OCI-LY1 (cell line): ENCODE measurements around the gene CNTN2.

Source experiments
- H2AFZ ChIP-seq: fragments of 200-600 bp; sonication (generic), shearing (Covaris generic); 2 replicates; pipeline ENCODE4 v1.6.0; 2014; ENCODE audit warnings: antibody characterized with exemption, mild to moderate bottlenecking, low read length
- H3F3A ChIP-seq: fragments of 200-600 bp; sonication (generic), shearing (Covaris generic); 2 replicates; pipeline ENCODE4 v1.6.0; 2014; ENCODE audit warnings: mild to moderate bottlenecking, antibody characterized with exemption, low read length, moderate library complexity; ENCODE audit not compliant: insufficient read depth
- H3K27ac ChIP-seq: fragments of 200-600 bp; sonication (generic); 2 replicates; pipeline ENCODE4 v1.5.1; 2014; ENCODE audit warnings: low read length, mixed run types, mild to moderate bottlenecking, low read depth; ENCODE audit not compliant: poor library complexity, severe bottlenecking
- H3K27me3 ChIP-seq: fragments of 200-600 bp; sonication (generic); 2 replicates; pipeline ENCODE4 v1.6.0; 2014; ENCODE audit warnings: antibody characterized with exemption, mild to moderate bottlenecking, low read length, moderate library complexity; ENCODE audit not compliant: insufficient read depth
- H3K36me3 ChIP-seq: fragments of 200-600 bp; sonication (generic); 2 replicates; pipeline ENCODE4 v1.6.1; 2014; ENCODE audit warnings: mild to moderate bottlenecking, antibody characterized with exemption, low read length, moderate library complexity, mixed read lengths; ENCODE audit not compliant: insufficient read depth
- H3K4me1 ChIP-seq: fragments of 200-600 bp; sonication (generic); 2 replicates; pipeline ENCODE4 v1.5.1; 2014; ENCODE audit warnings: mild to moderate bottlenecking, low read length, moderate library complexity; ENCODE audit not compliant: insufficient read depth, severe bottlenecking
- H3K4me2 ChIP-seq: fragments of 200-600 bp; sonication (generic), shearing (Covaris generic); 2 replicates; pipeline ENCODE4 v1.6.1; 2014; ENCODE audit warnings: low read length
- H3K4me3 ChIP-seq: fragments of 200-600 bp; sonication (generic); 2 replicates; pipeline ENCODE4 v1.5.1; 2014; ENCODE audit warnings: low read length, low read depth, mild to moderate bottlenecking, mixed read lengths; ENCODE audit not compliant: poor library complexity, severe bottlenecking
- H3K79me2 ChIP-seq: fragments of 200-600 bp; shearing (Covaris generic); 2 replicates; pipeline ENCODE4 v1.6.1; 2016; ENCODE audit warnings: mixed run types, low read length, mixed read lengths; ENCODE audit not compliant: insufficient read depth
- H3K9ac ChIP-seq: fragments of 200-600 bp; sonication (generic), shearing (Covaris generic); 2 replicates; pipeline ENCODE4 v1.6.1; 2014; ENCODE audit warnings: mild to moderate bottlenecking, low read length, mixed read lengths
- H3K9me2 ChIP-seq: fragments of 200-600 bp; sonication (generic), shearing (Covaris generic); 2 replicates; pipeline ENCODE4 v1.6.1; 2014; ENCODE audit warnings: low read depth, mild to moderate bottlenecking, low read length, mixed read lengths
- H3K9me3 ChIP-seq: fragments of 200-600 bp; shearing (Covaris generic); 2 replicates; pipeline ENCODE4 v1.6.1; 2014; ENCODE audit warnings: low read length, mixed read lengths
- H4K20me1 ChIP-seq: fragments of 200-600 bp; sonication (generic), shearing (Covaris generic); 2 replicates; pipeline ENCODE4 v1.6.0; 2016; ENCODE audit warnings: mild to moderate bottlenecking, low read length; ENCODE audit not compliant: insufficient read depth
- CTCF ChIP-seq: fragments of 200-600 bp; sonication (generic), shearing (Covaris generic); IDR thresholded peaks from 2 replicates; pipeline ENCODE4 v1.5.1; 2017; ENCODE audit warnings: mild to moderate bottlenecking, antibody characterized with exemption, low read length, moderate library complexity, mixed read lengths
- EZH2 ChIP-seq: fragments of 200-600 bp; sonication (generic), shearing (Covaris generic); IDR thresholded peaks from 2 replicates; pipeline ENCODE4 v1.8.0; 2017; ENCODE audit warnings: borderline replicate concordance, mixed run types, mild to moderate bottlenecking, antibody characterized with exemption, low read length, moderate library complexity, mixed read lengths

CNTN2 gene

GRCh38 chr1:205042911-205043806, at the start of gene CNTN2:
Gene CNTN2 (plus strand): TSS chr1:205043212. CDS start chr1:205053186, 9,974 bp downstream.
- Histone ChIP-seq H3K9me2 (no peaks in the 10 kb centered on the region), H2AFZ (no peak within 1 kb of the TSS), H3K4me3 (no peak within 1 kb of the TSS), H3K9me3 (no peaks in the 10 kb centered on the region), H3K9ac (no peak within 1 kb of the TSS), H3K79me2 (no peaks in the 10 kb centered on the region), H3K27me3 (peaks cover 5% of the 10 kb centered on the region; the same call in 1 of the 2 replicates), H4K20me1 (no peaks in the 10 kb centered on the region), H3K27ac (no peak within 1 kb of the TSS), H3F3A (no peaks in the 10 kb centered on the region), H3K4me1 (no peaks in the 10 kb centered on the region), H3K36me3 (no peaks in the 10 kb centered on the region), H3K4me2 (no peak within 1 kb of the TSS)
- TF ChIP-seq EZH2 (no peak), CTCF (no peak)

- Histone ChIP-seq H3K36me3 (no peaks in the 10 kb centered on the region), H3K9me3 (no peaks in the 10 kb centered on the region), H2AFZ (no peak overlapping the region), H3K4me3 (no peak overlapping the region), H4K20me1 (no peaks in the 10 kb centered on the region), H3K79me2 (no peaks in the 10 kb centered on the region), H3K4me2 (no peak overlapping the region), H3K27ac (no peak overlapping the region), H3K9ac (no peak overlapping the region), H3K9me2 (no peaks in the 10 kb centered on the region), H3K4me1 (no peaks in the 10 kb centered on the region), H3F3A (no peaks in the 10 kb centered on the region), H3K27me3 (0 out of 2 replicates have a peak, but pooled peaks cover 3% of the 10 kb centered on the region)
- TF ChIP-seq EZH2 = no peak
- no peak for TF ChIP-seq CTCF
Observed at GRCh38 chr1:204994086-204994862, 48.7 kb upstream of the CNTN2 start.

- no peaks in the 10 kb centered on the region for H3K9me2 ChIP-seq
- no peaks in the 10 kb centered on the region for H4K20me1 ChIP-seq
- no peaks in the 10 kb centered on the region for H3K36me3 ChIP-seq
- H2AFZ ChIP-seq = no peak overlapping the region
- no peak for TF ChIP-seq CTCF
- no peak for TF ChIP-seq EZH2
- no peak overlapping the region for H3K27ac ChIP-seq
- no peaks in the 10 kb centered on the region for H3K79me2 ChIP-seq
- no peak overlapping the region for H3K4me3 ChIP-seq
- no peaks in the 10 kb centered on the region for H3F3A ChIP-seq
- no peak overlapping the region for H3K9ac ChIP-seq
- no peaks in the 10 kb centered on the region for H3K9me3 ChIP-seq
- H3K27me3 ChIP-seq = 0 out of 2 replicates have a peak, but pooled peaks cover 3% of the 10 kb centered on the region
- H3K4me1 ChIP-seq = no peaks in the 10 kb centered on the region
- H3K4me2 ChIP-seq = no peak overlapping the region
Observed at GRCh38 chr1:204996981-204997380, 46.0 kb upstream of the CNTN2 start.
